HL-60 (cell line): ENCODE measurements around the gene PAQR3.

Experiments used
- GABPA ChIP-seq: IDR thresholded peaks from 2 replicates; pipeline ENCODE4 v1.6.1; 2012; ENCODE audit warnings: low read depth
- POLR2AphosphoS5 ChIP-seq: IDR thresholded peaks from 2 replicates; pipeline ENCODE4 v1.6.1; 2012; ENCODE audit warnings: low read depth
- TF ChIP-seq, protein P1 (sequence below): IDR thresholded peaks from one replicate; pipeline ENCODE4 v1.5.1; 2011; ENCODE audit warnings: low read length, control low read depth, inconsistent platforms; ENCODE audit not compliant: insufficient read depth

DNA sequence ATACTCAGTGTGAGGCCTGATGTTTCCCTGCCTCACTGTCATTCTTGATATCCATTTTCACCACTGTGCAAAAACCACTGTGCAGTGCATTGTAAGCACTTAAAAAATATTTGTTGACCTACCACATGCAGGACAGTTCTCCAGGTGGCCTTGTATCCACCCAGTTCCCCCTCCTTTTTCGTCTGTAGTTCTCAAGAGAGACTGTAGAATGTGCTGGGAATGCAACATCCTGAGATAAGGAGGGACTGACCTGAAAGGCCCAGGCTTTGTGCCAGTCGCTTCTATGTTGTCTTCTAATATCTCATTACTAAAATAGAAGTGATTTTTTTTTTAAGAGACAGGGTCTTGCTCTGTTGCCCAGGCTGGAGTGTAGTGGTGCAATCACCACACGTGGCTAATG lies 21.7 kb upstream of the PAQR3 start:
- TF ChIP-seq, protein P1, sequence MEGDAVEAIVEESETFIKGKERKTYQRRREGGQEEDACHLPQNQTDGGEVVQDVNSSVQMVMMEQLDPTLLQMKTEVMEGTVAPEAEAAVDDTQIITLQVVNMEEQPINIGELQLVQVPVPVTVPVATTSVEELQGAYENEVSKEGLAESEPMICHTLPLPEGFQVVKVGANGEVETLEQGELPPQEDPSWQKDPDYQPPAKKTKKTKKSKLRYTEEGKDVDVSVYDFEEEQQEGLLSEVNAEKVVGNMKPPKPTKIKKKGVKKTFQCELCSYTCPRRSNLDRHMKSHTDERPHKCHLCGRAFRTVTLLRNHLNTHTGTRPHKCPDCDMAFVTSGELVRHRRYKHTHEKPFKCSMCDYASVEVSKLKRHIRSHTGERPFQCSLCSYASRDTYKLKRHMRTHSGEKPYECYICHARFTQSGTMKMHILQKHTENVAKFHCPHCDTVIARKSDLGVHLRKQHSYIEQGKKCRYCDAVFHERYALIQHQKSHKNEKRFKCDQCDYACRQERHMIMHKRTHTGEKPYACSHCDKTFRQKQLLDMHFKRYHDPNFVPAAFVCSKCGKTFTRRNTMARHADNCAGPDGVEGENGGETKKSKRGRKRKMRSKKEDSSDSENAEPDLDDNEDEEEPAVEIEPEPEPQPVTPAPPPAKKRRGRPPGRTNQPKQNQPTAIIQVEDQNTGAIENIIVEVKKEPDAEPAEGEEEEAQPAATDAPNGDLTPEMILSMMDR: no peak
- TF ChIP-seq POLR2AphosphoS5 (no peak), GABPA (no peak)
